ENCODE measurements around the gene PRDM16. TPM values are rescaled to one million over a fixed set of nuclear protein-coding genes. Genes with fewer than 3 reads are reported as not detected.

PRDM16 gene
- total RNA-seq, 1 experiment from 2014 or later: 0.17 TPM

GRCh38 chr1:3066250-3066711 lies 2.7 kb upstream of the PRDM16 start:
- Histone ChIP-seq H3K4ac (ENCODE audit: low read depth, low read length) (no peak overlapping the region), H4K8ac (replicated peaks; ENCODE audit: insufficient read length, low read depth, low read length) (no peak overlapping the region), H3K18ac (ENCODE audit: insufficient read length, low read depth, low read length) (no peak overlapping the region), H2BK20ac (ENCODE audit: low read depth, low read length, poor library complexity, severe bottlenecking) (no peak overlapping the region), H3K79me1 (ENCODE audit: insufficient read depth, low read depth, low read length, poor library complexity, severe bottlenecking) (no peaks in the 10 kb centered on the region), H2BK15ac (ENCODE audit: low read depth, low read length) (no peak overlapping the region), H3K14ac (ENCODE audit: insufficient read depth, low read length) (no peak overlapping the region), H3K4me1 (ENCODE audit: insufficient read depth, low read length) (no peaks in the 10 kb centered on the region), H3K9ac (ENCODE audit: extremely low read depth, insufficient read length, low read length) (no peak overlapping the region), H3K27ac (ENCODE audit: insufficient read length, low read depth, low read length) (no peak overlapping the region), H3K56ac (ENCODE audit: insufficient read length, low read depth, low read length) (no peak overlapping the region), H2AK5ac (ENCODE audit: insufficient read length, low read length) (no peak overlapping the region), H2AFZ (ENCODE audit: low read length) (no peak overlapping the region), H4K20me1 (ENCODE audit: control insufficient read depth, insufficient read depth, insufficient read length) (no peaks in the 10 kb centered on the region), H2BK12ac (ENCODE audit: insufficient read length, low read depth, low read length) (no peak overlapping the region), H3K27me3 (ENCODE audit: insufficient read depth, low read length) (peaks cover 74% of the 10 kb centered on the region), H3K4me2 (ENCODE audit: insufficient read depth, insufficient read length, low read length) (no peak overlapping the region), H4K91ac (ENCODE audit: insufficient read length, low read depth, low read length) (no peak overlapping the region), H4K5ac (ENCODE audit: insufficient read length, low read depth, low read length) (no peak overlapping the region), H3T11ph (ENCODE audit: low read length) (no peak overlapping the region), H2BK120ac (ENCODE audit: low read depth, low read length, poor library complexity, severe bottlenecking) (no peak overlapping the region), H3K79me2 (ENCODE audit: insufficient read depth, low read length) (no peaks in the 10 kb centered on the region), H3K9me3 (ENCODE audit: control insufficient read depth, low read depth, low read length) (no peaks in the 10 kb centered on the region), H3K23me2 (ENCODE audit: insufficient read length, low read depth, low read length, poor library complexity, severe bottlenecking) (peaks cover 15% of the 10 kb centered on the region), H3K23ac (ENCODE audit: insufficient read length, low read depth, low read length) (no peak overlapping the region), H2BK5ac (ENCODE audit: insufficient read length, low read length) (no peak overlapping the region)
- Mint-ChIP-seq H3K9me3 (no peaks in the 10 kb centered on the region), H3K36me3 (ENCODE audit: insufficient read depth in 1 of 3, low read depth in 3 of 3) (no peaks in the 10 kb centered on the region), H3K4me3 (no peak overlapping the region), H3K27ac (no peak overlapping the region), H3K27me3 (ENCODE audit: low read depth) (peaks cover 86% of the 10 kb centered on the region), H3K4me1 (peaks cover 5 to 16% of the 10 kb centered on the region in 2 experiments)
- TF ChIP-seq, protein P1, sequence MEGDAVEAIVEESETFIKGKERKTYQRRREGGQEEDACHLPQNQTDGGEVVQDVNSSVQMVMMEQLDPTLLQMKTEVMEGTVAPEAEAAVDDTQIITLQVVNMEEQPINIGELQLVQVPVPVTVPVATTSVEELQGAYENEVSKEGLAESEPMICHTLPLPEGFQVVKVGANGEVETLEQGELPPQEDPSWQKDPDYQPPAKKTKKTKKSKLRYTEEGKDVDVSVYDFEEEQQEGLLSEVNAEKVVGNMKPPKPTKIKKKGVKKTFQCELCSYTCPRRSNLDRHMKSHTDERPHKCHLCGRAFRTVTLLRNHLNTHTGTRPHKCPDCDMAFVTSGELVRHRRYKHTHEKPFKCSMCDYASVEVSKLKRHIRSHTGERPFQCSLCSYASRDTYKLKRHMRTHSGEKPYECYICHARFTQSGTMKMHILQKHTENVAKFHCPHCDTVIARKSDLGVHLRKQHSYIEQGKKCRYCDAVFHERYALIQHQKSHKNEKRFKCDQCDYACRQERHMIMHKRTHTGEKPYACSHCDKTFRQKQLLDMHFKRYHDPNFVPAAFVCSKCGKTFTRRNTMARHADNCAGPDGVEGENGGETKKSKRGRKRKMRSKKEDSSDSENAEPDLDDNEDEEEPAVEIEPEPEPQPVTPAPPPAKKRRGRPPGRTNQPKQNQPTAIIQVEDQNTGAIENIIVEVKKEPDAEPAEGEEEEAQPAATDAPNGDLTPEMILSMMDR (conservative IDR thresholded peaks at IDR 0.05): peak; percentile 61
- DNase-seq: no peak
- WGBS (ENCODE audit: extremely low coverage, insufficient read length, low lambda C conversion rate): no CpG with 5 or more reads among the region's 11 CpGs

All from H9 (cell line).